Fibroblast of the aortic adventitia (primary cell): Measurements from ENCODE around the gene CHPF. TPM values are rescaled to one million over a fixed set of nuclear protein-coding genes. Genes with fewer than 3 reads are reported as not detected.

ENCODE experiments used
- DNase-seq: peaks from one replicate; pipeline ENCODE4 v3.0.0-alpha.2; 2010; ENCODE audit warnings: low read depth
- H3K4me3 ChIP-seq: 2 replicates; pipeline ENCODE4 v1.5.1; 2011; ENCODE audit warnings: low read depth, mild to moderate bottlenecking, control low read depth, low read length, moderate library complexity
- total RNA-seq: library from RNA; depleted of rRNA; stranded (reverse); fragments of >200 nt; gene quantifications from 2 replicates; pipeline ENCODE4 v1.2.3, GENCODE V29; 2012; ENCODE audit warnings: low replicate concordance
- TF ChIP-seq, protein P1 (sequence below): IDR thresholded peaks from 2 replicates; pipeline ENCODE4 v1.5.1; 2011; ENCODE audit warnings: mild to moderate bottlenecking, low read length, control low read depth, inconsistent platforms; ENCODE audit not compliant: insufficient read depth

The CHPF gene
- total RNA-seq, 1 donor: 62.4 TPM

DNA sequence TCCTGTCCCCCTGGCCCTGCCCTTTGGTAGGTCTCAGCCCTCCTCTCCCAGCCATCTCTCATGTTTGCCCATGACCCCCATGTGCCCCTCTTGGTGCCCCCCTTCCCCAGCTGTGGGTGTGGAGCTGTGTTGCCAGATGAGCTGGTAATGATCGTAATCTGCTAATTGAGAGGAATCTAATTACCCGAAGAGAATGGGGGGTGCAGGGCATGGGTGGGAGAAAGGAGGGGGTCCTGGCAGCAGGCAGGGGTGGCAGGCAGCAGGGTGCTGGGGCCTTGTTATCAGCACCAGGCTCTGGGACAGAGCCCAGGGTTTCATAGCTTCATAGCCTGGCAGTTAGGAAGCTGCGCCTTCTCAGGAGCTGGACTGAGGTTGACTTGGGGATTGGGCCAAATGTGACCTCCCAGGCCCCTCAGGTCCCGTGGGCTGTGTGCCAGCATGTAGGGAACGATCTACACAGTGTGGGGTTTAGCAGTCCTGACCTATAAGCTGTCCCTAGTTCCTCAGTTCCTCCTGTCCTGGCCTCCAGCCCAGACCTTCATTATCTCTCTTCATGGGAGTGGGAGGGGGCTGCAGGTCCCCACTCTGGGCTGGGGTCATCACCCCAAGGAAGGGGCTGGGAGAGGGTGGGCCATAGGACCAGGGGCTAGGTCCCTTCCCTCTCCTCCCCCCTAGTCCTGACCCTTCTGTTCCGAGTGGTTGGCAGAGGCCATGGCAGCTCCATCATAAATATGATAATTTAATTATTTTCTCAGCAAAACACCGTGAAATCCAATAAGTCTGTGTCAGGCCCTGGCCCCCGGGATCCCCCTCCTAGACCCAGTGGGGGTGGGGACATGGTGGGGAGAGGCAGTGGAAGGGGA, 35.8 kb downstream of the CHPF start:
- no peak for DNase-seq
- TF ChIP-seq, protein P1, sequence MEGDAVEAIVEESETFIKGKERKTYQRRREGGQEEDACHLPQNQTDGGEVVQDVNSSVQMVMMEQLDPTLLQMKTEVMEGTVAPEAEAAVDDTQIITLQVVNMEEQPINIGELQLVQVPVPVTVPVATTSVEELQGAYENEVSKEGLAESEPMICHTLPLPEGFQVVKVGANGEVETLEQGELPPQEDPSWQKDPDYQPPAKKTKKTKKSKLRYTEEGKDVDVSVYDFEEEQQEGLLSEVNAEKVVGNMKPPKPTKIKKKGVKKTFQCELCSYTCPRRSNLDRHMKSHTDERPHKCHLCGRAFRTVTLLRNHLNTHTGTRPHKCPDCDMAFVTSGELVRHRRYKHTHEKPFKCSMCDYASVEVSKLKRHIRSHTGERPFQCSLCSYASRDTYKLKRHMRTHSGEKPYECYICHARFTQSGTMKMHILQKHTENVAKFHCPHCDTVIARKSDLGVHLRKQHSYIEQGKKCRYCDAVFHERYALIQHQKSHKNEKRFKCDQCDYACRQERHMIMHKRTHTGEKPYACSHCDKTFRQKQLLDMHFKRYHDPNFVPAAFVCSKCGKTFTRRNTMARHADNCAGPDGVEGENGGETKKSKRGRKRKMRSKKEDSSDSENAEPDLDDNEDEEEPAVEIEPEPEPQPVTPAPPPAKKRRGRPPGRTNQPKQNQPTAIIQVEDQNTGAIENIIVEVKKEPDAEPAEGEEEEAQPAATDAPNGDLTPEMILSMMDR: no peak
- no peak overlapping the region for H3K4me3 ChIP-seq

DNA sequence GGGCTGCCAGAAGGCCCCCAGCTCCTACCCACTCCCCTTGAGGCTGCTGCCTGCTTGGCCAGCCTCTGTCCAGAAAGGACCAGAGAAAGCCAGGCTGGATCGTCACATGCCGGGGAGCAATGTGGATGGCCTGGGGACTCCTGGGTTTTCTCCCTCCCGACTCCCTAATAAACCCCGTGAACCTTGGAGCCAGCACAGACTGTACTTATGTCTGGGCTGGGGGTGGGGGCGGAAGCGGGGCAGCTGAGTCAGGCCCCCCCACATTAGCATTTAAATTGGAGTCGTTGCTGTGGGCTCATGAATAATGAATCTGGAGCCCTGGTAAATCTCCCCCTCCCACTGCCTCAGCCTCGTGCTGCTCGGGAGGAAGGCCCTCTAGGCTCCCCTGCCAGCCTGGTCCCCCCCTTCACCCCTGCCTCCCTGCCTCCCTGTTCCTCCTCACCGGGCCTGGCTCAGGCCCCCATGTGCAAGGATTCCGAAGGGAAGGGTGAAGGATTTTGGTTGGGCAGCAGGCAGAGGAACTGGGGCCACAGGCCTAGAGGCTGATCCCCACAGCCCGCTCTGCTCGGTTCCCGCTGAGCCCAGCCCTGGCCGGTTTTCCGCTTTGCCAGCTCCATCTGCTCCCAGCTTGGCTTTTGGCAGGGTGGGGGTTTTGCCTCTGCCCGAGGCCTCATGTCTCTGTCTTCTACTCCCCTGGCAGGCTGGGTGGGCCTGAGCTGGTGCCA, 36.6 kb downstream of the CHPF start:
- TF ChIP-seq, protein P1: no peak
- DNase-seq: no peak
- H3K4me3 ChIP-seq: no peak overlapping the region

DNA sequence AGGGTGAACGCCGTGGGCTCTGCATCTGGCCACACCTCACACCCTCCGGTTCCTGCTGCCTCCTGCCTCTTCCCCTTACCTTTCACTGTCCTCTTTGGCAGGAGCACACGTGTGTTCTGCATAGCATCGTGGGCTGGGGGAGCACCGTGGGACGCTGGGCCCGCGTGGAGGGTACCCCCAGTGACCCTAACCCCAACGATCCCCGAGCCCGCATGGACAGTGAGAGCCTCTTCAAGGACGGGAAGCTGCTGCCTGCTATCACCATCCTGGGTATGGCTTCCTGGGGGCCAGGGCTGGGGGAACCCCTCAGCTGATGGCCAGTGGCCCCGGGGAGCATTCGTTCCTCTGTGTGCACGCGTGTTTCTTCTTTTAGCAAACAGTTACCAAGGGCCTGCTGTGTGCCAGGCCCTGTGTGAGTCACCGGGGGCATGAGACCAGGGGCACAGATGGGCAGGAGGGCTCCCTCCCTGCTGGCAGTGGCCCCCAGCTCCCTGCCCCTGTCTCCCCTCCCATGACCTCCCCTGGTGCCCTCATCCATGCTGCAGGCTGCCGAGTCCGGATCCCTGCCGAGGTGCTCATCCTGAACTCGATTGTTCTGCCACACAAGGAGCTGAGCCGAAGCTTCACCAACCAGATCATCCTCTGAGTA, 37.3 kb downstream of the CHPF start:
- no peak overlapping the region for H3K4me3 ChIP-seq
- TF ChIP-seq, protein P1: no peak
- no peak for DNase-seq

DNA sequence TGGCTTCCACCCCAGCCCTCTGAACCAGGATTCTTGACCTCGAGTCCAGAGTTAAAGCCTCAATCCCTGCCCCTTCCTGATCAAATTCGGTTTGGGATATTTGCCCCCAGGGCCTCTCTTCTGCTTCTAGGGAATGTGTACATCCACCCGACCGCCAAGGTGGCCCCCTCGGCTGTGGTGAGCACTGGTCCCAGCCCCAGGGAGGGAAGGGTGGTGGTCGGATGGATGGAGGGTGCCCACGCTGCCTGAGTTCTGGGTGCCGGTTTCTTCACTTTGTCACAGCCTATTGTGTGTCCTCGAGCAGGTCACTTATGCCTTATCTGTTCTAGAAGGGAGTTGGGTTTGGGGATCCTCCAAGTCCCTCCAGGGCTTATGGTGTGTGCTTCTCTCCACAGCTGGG, 38.0 kb downstream of the CHPF start:
- DNase-seq: no peak
- H3K4me3 ChIP-seq: no peak overlapping the region
- TF ChIP-seq, protein P1: no peak

DNA sequence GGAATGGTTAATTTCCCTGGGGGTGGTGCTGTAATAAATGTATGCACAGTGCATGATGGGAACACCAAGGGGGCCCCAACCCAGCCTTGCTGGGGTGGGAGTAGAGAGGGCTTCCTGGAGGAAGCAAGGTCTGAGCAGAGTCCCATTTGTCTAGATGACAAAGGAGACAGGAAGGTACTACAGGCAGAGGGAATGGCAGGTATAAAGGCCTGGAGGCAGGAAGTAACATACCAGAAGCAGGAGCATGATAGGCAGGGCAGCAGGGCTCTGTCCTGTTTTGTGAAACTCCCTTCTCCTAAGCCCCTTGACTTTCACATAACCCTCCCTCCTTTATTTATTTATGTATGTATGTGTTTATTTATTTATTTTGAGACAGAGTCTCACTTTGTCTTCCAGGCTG, 41.0 kb downstream of the CHPF start:
- DNase-seq: no peak
- no peak overlapping the region for H3K4me3 ChIP-seq
- TF ChIP-seq, protein P1: no peak

DNA sequence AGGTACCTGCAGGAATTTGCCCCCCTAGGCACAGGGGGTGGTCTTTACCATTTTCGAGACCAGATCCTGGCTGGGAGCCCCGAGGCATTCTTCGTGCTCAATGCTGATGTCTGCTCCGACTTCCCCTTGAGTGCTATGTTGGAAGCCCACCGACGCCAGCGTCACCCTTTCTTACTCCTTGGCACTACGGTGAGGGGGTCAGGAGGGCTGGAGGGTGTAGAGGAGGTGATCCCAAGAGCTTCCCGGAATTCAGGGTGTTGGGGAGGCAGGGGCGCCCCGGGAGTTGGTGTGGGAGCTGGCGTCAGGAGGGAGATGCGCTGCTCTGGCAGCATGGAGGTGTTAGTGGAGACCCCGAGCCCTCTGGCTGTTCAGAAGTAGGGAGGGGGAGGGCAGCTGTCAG, 41.8 kb downstream of the CHPF start:
- no peak for DNase-seq
- TF ChIP-seq, protein P1: no peak
- no peak overlapping the region for H3K4me3 ChIP-seq
